GM12874 (cell line): ENCODE data around the gene CACNG1.

ENCODE experiments used
- TF ChIP-seq, protein P1 (sequence below): IDR thresholded peaks from 2 replicates; pipeline ENCODE4 v1.5.1; 2011; ENCODE audit warnings: low read depth, mild to moderate bottlenecking, control low read depth, low read length, moderate library complexity; ENCODE audit not compliant: insufficient read depth

The CACNG1 gene

DNA sequence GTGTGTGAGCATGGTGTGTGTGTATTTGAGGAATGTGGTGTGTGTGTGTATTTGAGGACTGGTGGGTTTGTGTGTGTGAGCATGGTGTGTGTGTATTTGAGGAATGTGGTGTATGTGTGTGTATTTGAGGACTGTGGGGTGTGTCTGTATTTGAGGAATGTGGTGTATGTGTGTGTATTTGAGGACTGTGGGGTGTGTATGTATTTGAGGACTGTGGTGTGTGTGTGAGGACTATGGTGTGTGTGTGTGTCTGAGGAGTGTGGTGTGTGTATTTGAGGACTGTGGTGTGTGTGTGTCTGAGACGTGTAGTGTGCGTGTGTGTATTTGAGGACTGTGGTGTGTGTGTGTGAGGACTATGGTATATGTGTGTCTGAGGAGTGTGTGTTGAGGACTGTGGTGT lies 18.0 kb upstream of the CACNG1 start:
- TF ChIP-seq, protein P1, sequence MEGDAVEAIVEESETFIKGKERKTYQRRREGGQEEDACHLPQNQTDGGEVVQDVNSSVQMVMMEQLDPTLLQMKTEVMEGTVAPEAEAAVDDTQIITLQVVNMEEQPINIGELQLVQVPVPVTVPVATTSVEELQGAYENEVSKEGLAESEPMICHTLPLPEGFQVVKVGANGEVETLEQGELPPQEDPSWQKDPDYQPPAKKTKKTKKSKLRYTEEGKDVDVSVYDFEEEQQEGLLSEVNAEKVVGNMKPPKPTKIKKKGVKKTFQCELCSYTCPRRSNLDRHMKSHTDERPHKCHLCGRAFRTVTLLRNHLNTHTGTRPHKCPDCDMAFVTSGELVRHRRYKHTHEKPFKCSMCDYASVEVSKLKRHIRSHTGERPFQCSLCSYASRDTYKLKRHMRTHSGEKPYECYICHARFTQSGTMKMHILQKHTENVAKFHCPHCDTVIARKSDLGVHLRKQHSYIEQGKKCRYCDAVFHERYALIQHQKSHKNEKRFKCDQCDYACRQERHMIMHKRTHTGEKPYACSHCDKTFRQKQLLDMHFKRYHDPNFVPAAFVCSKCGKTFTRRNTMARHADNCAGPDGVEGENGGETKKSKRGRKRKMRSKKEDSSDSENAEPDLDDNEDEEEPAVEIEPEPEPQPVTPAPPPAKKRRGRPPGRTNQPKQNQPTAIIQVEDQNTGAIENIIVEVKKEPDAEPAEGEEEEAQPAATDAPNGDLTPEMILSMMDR, result no peak

DNA sequence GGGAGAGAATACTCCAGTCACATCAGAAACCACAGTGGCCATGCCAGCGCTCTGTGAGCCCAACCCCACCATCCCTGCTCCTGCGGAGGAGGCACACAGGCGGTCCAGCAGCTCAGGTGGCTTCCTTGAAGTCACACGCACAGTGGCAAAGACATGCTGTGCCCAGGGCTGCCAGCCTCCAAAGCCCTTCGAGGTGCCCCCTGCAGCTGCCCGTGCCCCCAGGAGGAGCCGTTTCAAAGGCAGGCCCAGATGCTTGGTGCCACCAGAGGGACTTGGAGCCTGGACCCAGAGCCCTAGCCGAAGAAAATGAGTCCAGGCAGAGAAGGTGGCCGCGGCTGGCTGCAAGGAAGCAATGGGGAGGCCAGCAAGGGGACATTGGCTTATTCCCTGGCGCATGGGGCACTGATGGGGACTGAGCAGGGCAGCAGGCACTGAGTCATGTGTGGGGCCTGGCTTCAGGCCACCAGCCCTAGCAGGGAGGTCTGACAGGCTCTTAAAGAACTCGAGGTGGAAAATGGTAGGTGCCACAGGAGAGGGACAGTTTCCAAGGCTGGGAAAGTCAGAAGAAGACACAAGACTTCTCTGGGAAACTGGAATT lies 17.2 kb upstream of the CACNG1 start:
- TF ChIP-seq, protein P1, result no peak

DNA sequence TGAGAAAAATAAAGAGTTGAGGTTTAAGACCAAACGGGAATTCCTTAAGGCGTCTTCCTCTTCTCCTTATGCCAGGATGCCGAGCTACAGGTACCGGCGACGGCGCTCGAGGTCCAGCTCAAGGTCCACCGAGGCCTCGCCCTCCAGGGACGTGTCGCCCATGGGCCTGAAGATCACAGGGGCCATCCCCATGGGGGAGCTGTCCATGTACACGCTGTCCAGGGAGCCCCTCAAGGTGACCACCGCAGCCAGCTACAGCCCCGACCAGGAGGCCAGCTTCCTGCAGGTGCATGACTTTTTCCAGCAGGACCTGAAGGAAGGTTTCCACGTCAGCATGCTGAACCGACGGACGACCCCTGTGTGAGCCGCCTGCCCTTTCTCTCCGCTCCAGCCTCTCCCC lies 13.7 kb upstream of the CACNG1 start:
- TF ChIP-seq, protein P1, result no peak

DNA sequence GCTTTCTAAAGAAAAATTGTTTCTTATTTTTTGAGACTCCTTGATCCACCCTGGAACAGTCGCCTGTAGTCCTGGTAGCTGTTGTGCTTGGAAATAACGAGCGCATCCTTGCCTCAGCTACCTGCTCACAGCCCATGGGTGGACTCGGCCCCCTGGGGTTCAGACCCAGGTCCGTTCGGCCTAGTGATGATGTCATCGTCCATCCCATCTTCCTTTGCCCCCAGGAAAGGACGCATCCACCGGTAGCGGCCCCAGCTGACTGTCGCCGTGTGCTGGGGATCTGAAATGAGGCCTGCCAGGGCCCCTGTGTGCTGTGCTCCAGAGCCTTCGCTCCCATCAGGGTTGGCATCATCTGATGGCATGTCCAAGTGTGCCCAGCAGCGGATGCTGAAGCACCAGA lies 12.0 kb upstream of the CACNG1 start:
- TF ChIP-seq, protein P1, result no peak

DNA sequence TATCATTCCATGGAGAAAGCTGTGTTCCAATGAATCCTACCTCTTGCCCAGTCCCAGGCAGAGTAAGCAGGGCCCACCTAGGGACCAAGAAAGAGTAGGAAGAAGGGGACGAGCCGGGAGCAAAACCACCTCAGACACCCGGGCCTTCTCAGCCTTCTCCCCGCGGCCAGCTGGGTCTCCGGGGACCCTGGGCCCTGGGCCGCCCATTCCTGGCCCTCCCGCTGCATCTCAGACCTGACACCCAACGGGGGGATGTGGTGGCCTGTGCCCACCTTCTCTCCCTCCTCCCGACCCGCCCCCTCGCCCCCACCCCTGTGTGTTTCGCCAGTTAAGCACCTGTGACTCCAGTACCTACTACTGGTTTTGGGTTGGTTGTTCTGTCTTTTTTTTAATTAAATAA lies 11.4 kb upstream of the CACNG1 start:
- TF ChIP-seq, protein P1, result no peak

DNA sequence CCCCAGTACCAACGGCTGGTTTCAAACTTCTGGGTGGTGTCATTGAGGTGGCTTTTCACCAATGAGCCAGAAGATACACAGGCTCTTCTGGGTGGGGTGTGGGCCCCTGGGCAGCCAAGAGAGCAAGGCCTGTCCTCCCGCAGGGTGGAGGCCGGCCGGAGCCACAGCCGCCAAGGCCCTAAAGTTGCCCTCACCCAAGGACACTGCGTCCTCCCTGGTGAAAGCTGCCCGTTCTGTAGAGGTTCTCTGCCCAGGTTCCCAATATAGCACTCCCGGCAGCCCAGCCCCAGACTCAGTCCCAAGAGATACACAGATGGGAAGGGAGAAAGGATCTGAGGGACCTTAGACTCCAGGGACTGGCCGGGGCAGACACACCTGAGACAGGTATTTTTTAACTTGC lies 10.7 kb upstream of the CACNG1 start:
- TF ChIP-seq, protein P1, result no peak

DNA sequence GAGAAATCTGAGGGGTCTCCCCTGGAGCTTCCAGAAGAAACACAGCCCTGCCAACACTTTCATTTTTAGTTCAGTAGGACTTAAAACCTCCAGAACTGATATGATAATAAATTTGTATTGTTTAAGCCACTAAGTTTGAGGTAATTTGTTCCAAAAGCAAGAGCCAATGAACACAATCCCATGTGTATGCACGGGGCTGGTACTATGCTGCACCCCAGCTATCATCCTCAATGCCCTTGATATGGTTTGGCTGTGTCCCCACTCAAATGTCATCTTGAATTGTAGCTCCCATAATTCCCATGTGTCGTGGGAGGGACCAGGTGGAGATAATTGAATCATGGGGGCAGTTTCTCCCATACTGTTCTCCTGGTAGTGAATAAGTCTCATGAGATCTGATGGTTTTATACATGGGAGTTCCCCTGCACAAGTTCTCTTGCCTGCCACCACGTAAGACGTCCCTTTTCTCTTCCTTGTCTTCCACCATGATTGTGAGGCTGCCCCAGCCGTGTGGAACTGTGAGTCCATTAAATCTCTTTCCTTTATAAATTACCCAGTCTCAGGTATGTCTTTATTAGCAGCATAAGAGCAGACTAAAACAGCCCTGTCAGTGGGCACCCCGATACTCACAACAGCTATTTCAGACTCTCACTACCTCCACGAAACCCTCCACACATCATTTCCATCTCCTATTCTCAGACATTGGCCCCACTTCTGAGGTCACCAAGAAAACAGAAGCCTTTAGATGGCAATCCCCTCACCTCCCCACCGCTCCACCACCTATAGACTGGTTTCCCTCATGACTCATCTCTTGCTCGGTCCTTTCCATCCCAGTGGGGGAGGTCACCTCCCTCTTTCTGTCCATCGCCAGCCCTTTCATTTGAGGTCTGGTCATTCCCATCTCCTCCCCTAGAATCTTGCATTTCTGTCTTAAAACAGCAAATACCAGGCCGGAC lies 8.9 kb upstream of the CACNG1 start:
- TF ChIP-seq, protein P1, result no peak
